ENCODE results near the gene NGRN.

DNA sequence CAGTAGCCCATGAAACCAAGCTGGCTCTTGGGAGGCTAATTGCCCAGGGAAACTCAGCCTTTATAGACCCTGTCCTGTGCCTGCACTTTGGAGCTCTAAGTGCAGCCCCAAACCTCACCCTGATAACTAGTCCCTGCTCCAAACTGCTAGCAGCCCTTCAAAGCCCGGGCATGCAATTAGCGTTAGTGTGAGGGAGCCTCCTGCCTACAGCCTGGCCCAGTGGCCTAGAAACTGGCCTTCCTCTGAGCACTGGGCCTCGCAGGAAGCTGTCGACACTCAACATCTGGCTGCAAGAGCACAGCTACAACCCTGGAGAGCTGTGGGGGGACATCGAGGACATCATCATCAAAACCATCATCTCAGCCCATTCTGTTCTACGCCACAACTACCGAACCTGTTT lies 7.7 kb upstream of the NGRN start:
- TF ChIP-seq, protein P1, sequence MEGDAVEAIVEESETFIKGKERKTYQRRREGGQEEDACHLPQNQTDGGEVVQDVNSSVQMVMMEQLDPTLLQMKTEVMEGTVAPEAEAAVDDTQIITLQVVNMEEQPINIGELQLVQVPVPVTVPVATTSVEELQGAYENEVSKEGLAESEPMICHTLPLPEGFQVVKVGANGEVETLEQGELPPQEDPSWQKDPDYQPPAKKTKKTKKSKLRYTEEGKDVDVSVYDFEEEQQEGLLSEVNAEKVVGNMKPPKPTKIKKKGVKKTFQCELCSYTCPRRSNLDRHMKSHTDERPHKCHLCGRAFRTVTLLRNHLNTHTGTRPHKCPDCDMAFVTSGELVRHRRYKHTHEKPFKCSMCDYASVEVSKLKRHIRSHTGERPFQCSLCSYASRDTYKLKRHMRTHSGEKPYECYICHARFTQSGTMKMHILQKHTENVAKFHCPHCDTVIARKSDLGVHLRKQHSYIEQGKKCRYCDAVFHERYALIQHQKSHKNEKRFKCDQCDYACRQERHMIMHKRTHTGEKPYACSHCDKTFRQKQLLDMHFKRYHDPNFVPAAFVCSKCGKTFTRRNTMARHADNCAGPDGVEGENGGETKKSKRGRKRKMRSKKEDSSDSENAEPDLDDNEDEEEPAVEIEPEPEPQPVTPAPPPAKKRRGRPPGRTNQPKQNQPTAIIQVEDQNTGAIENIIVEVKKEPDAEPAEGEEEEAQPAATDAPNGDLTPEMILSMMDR (IDR thresholded peaks at IDR 0.05; ENCODE audit: low read length): no peak
- no peak for TF ChIP-seq EZH2 (IDR thresholded peaks at IDR 0.05; ENCODE audit: borderline replicate concordance, low read length)

Measured in OCI-LY1 (cell line).